Mesothelial cell of epicardium (in vitro differentiated cells): ENCODE data around the gene AGBL1. TPM values are rescaled to one million over a fixed set of nuclear protein-coding genes. Genes with fewer than 3 reads are reported as not detected.

ENCODE experiments used
- DNase-seq, 2 experiments: peaks; one replicate each; pipeline ENCODE4 v3.0.0; 2021; ENCODE audit warnings: low spot score in 2 of 2; ENCODE audit not compliant: unreplicated experiment in 2 of 2
- H3K27ac Mint-ChIP-seq: 2 replicates; pipeline ENCODE4 v1.8.0; 2021; ENCODE audit warnings: mixed read lengths
- H3K27me3 Mint-ChIP-seq: 2 replicates; pipeline ENCODE4 v1.8.0; 2021; ENCODE audit warnings: low read depth, mixed read lengths
- H3K36me3 Mint-ChIP-seq: 2 replicates; pipeline ENCODE4 v1.8.0; 2021; ENCODE audit warnings: mixed read lengths
- H3K4me1 Mint-ChIP-seq: 2 replicates; pipeline ENCODE4 v1.8.0; 2021; ENCODE audit warnings: mixed read lengths
- H3K4me3 Mint-ChIP-seq: 2 replicates; pipeline ENCODE4 v1.8.0; 2021; ENCODE audit warnings: mild to moderate bottlenecking, moderate library complexity, mixed read lengths
- H3K9me3 Mint-ChIP-seq: 2 replicates; pipeline ENCODE4 v1.8.0; 2021; ENCODE audit warnings: mixed read lengths
- CTCF ChIP-seq: fragments of 200-600 bp; sonication (generic); IDR thresholded peaks from one replicate; pipeline ENCODE4 v1.5.0; 2021; ENCODE audit warnings: antibody characterized with exemption; ENCODE audit not compliant: unreplicated experiment
- total RNA-seq: library from RNA; stranded (reverse); gene quantifications from 3 replicates; pipeline ENCODE4 v1.2.1, GENCODE V29; 2021

The AGBL1 gene
- total RNA-seq, 1 donor from 2014 or later = not detected

- DNase-seq = no peak
- no peak for TF ChIP-seq CTCF
- H3K9me3 Mint-ChIP-seq = peaks cover 17% of the 10 kb centered on the region
- H3K27me3 Mint-ChIP-seq = peaks cover 57% of the 10 kb centered on the region
- H3K4me1 Mint-ChIP-seq = peaks cover 14% of the 10 kb centered on the region
- no peak overlapping the region for H3K4me3 Mint-ChIP-seq
- H3K27ac Mint-ChIP-seq = no peak overlapping the region
- no peaks in the 10 kb centered on the region for H3K36me3 Mint-ChIP-seq
Measured at GRCh38 chr15:86373147-86373546, 293.5 kb downstream of the AGBL1 start.

DNA sequence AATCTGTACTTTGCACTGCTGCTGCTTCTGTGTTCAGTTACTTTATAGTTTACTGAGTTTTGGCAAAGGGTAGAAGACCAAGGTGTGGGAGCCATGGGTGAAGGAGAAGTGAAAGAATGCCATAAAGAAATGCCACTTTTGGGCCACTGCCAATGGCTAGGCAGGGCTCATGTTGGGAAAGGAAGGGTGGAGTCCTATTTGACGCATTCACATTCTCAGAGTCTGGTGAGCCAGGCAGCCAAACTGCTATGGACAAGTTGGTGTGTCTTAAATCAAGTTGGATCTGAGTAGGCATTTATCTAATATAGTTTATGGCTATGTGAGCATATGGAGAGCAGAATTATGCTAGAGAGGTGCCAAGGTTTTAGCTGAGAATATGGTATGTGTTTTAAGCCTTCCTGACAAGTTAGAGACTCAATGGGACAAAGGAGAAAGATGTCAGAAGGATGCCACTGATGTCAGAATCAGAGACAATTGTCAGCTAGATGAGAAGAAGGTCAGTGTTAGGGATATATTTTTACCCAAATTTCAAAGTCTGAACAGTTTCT lies 296.1 kb downstream of the AGBL1 start:
- peaks cover 21% of the 10 kb centered on the region for H3K4me1 Mint-ChIP-seq

GRCh38 chr15:86377914-86378313 lies 298.2 kb downstream of the AGBL1 start:
- no peak for TF ChIP-seq CTCF
- no peaks in the 10 kb centered on the region for H3K36me3 Mint-ChIP-seq
- H3K4me3 Mint-ChIP-seq = no peak overlapping the region
- peaks cover 66% of the 10 kb centered on the region for H3K27me3 Mint-ChIP-seq
- no peak overlapping the region for H3K27ac Mint-ChIP-seq
- H3K4me1 Mint-ChIP-seq = peaks cover 20% of the 10 kb centered on the region
- H3K9me3 Mint-ChIP-seq = peaks cover 5% of the 10 kb centered on the region
- no peak for DNase-seq

More for the DNA sequence above, 296.1 kb downstream of the AGBL1 start:
- Mint-ChIP-seq H3K27ac (no peak overlapping the region), H3K36me3 (no peaks in the 10 kb centered on the region), H3K27me3 (peaks cover 65% of the 10 kb centered on the region), H3K9me3 (peaks cover 5% of the 10 kb centered on the region), H3K4me3 (no peak overlapping the region)
- no peak for TF ChIP-seq CTCF
- DNase-seq = no peak

GRCh38 chr15:86382341-86382740 lies 302.7 kb downstream of the AGBL1 start:
- H3K36me3 Mint-ChIP-seq = no peaks in the 10 kb centered on the region
- H3K4me3 Mint-ChIP-seq = no peak overlapping the region
- no peak for DNase-seq
- TF ChIP-seq CTCF = no peak
- H3K9me3 Mint-ChIP-seq = no peaks in the 10 kb centered on the region
- H3K27ac Mint-ChIP-seq = no peak overlapping the region
- H3K27me3 Mint-ChIP-seq = peaks cover 65% of the 10 kb centered on the region
- H3K4me1 Mint-ChIP-seq = peaks cover 14% of the 10 kb centered on the region

DNA sequence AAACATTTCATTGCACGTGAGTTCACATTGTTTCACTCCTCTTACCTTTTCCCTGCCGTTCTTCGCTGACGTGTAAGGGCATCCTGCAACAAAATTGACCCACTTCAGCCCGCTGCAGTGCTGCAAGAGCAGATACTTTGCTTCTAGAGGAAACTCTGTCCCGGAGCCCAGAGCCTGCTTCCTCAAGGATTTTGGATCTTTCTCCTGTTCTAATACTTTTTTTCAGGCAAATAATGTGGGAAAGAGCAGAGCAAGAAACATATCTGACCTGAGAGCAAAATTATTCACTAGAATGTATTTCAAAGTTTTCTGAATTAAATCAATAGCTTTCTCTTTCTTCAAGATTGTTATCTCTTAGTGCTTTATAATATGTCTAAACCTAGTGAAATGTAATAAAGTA lies 303.9 kb downstream of the AGBL1 start:
- H3K27ac Mint-ChIP-seq = no peak overlapping the region
- H3K27me3 Mint-ChIP-seq = peaks cover 74% of the 10 kb centered on the region
- H3K36me3 Mint-ChIP-seq = no peaks in the 10 kb centered on the region
- no peak for DNase-seq
- H3K9me3 Mint-ChIP-seq = no peaks in the 10 kb centered on the region
- TF ChIP-seq CTCF = no peak
- peaks cover 5% of the 10 kb centered on the region for H3K4me1 Mint-ChIP-seq
- no peak overlapping the region for H3K4me3 Mint-ChIP-seq

GRCh38 chr15:86384186-86384585 lies 304.5 kb downstream of the AGBL1 start:
- H3K4me3 Mint-ChIP-seq = no peak overlapping the region
- H3K36me3 Mint-ChIP-seq = no peaks in the 10 kb centered on the region
- TF ChIP-seq CTCF = no peak
- H3K27me3 Mint-ChIP-seq = peaks cover 79% of the 10 kb centered on the region
- DNase-seq = no peak
- H3K27ac Mint-ChIP-seq = no peak overlapping the region
- no peaks in the 10 kb centered on the region for H3K9me3 Mint-ChIP-seq
- H3K4me1 Mint-ChIP-seq = peaks cover 5% of the 10 kb centered on the region
